GM21786 (cell line): Measurements from ENCODE around the gene CSN1S1.
"Not testable (repeated sequence)": the region's sequence is repeated elsewhere in the genome, so short reads cannot be mapped to it uniquely, and the experiment has no call there.

ENCODE experiments used
- ATAC-seq: cut with Tn5 transposase; IDR thresholded peaks from one replicate; pipeline ENCODE4 v1.9.1; 2021; ENCODE audit not compliant: unreplicated experiment

Gene CSN1S1

GRCh38 chr4:69930768-69931167 is at the start of gene CSN1S1:
Gene CSN1S1 (plus strand): TSS chr4:69931068. CDS start chr4:69932556, 1,488 bp downstream.
- no peak for ATAC-seq

GRCh38 chr4:69881173-69881773 is 49.6 kb upstream of the CSN1S1 start:
- peak; percentile 76 for ATAC-seq

GRCh38 chr4:69882150-69882549 is 48.7 kb upstream of the CSN1S1 start:
- ATAC-seq, result no peak

- no peak for ATAC-seq
Measured at GRCh38 chr4:69888336-69888735, 42.5 kb upstream of the CSN1S1 start.

GRCh38 chr4:69894186-69894585 is 36.7 kb upstream of the CSN1S1 start:
- ATAC-seq, result no peak

- ATAC-seq, result no peak
Measured at GRCh38 chr4:69894721-69895120, 36.1 kb upstream of the CSN1S1 start.

- ATAC-seq, result no peak
Measured at GRCh38 chr4:69896530-69897116, 34.2 kb upstream of the CSN1S1 start.

- ATAC-seq, result no peak
Measured at GRCh38 chr4:69907151-69907550, 23.7 kb upstream of the CSN1S1 start.

- ATAC-seq, result peak; percentile 46
Measured at GRCh38 chr4:69909195-69909594, 21.7 kb upstream of the CSN1S1 start.

GRCh38 chr4:69910016-69910782 is 20.7 kb upstream of the CSN1S1 start:
- ATAC-seq, result peak; percentile 82

- no peak for ATAC-seq
Measured at GRCh38 chr4:69920874-69921273, 10.0 kb upstream of the CSN1S1 start.

- not testable (repeated sequence) for ATAC-seq
Measured at GRCh38 chr4:69923782-69924410, 7.0 kb upstream of the CSN1S1 start.

- ATAC-seq, result no peak
Measured at GRCh38 chr4:69934150-69934549, 3.3 kb downstream of the CSN1S1 start.

- no peak for ATAC-seq
Measured at GRCh38 chr4:69936566-69936965, 5.7 kb downstream of the CSN1S1 start.

GRCh38 chr4:69951602-69952001 is 20.7 kb downstream of the CSN1S1 start:
- ATAC-seq, result no peak

GRCh38 chr4:69957209-69957608 is 26.3 kb downstream of the CSN1S1 start:
- no peak for ATAC-seq

- no peak for ATAC-seq
Measured at GRCh38 chr4:69965628-69966027, 34.8 kb downstream of the CSN1S1 start, which contains the start of gene CSN2. Gene CSN2 (minus strand): TSS chr4:69965728. CDS start chr4:69960995, 4,733 bp downstream.

- no peak for ATAC-seq
Measured at GRCh38 chr4:69970071-69970470, 39.2 kb downstream of the CSN1S1 start.

- ATAC-seq, result no peak
Measured at GRCh38 chr4:69974631-69975030, 43.8 kb downstream of the CSN1S1 start.

GRCh38 chr4:69977582-69977981 is 46.7 kb downstream of the CSN1S1 start:
- no peak for ATAC-seq

- peak; percentile 62 for ATAC-seq
Measured at GRCh38 chr4:69984030-69984443, 53.2 kb downstream of the CSN1S1 start.

GRCh38 chr4:69986663-69987062 is 55.8 kb downstream of the CSN1S1 start:
- no peak for ATAC-seq
